Vagina (tissue), 2 donors: ENCODE data around the gene DVL1. TPM values are rescaled to one million over a fixed set of nuclear protein-coding genes. Genes with fewer than 3 reads are reported as not detected.
A peak's percentile ranks its signal among the peaks of the same experiment; 100 is the strongest.

Experiments
- DNase-seq, 2 donors: peaks; one replicate each; pipeline ENCODE4 v3.0.0-alpha.2; 2017; ENCODE audit errors: extremely low spot score in 2 of 2
- H3K27ac ChIP-seq: fragments of 200-600 bp; sonication (generic); one replicate; pipeline ENCODE4 v1.5.1; 2019
- H3K27me3 ChIP-seq: fragments of 200-600 bp; sonication (generic); one replicate; pipeline ENCODE4 v1.5.1; 2019
- H3K36me3 ChIP-seq, 2 donors: fragments of 200-600 bp; sonication (generic); one replicate each; pipeline ENCODE4 v1.5.1; 2017 to 2019
- H3K4me1 ChIP-seq: fragments of 200-600 bp; sonication (generic); one replicate; pipeline ENCODE4 v1.5.1; 2019
- H3K4me3 ChIP-seq, 2 donors: fragments of 200-600 bp; sonication (generic); 1 replicate in 1 of 2; 2 replicates in 1 of 2; pipeline ENCODE4 v1.5.1; 2016 to 2019
- H3K9me3 ChIP-seq: fragments of 200-600 bp; sonication (generic); one replicate; pipeline ENCODE4 v1.5.1; 2019
- CTCF ChIP-seq, 3 experiments: fragments of 450-650 bp in 2 of 3; fragments of 200-600 bp in 1 of 3; sonication (generic) in 1 of 3; IDR thresholded peaks; one replicate each; pipeline ENCODE4 v1.5.1; 2017 to 2019; ENCODE audit warnings: antibody characterized with exemption in 3 of 3, mild to moderate bottlenecking in 2 of 3, moderate library complexity in 2 of 3
- POLR2A ChIP-seq, 2 donors: fragments of 450-650 bp; IDR thresholded peaks; one replicate each; pipeline ENCODE4 v1.6.1; 2017; ENCODE audit warnings: antibody characterized with exemption in 2 of 2, mild to moderate bottlenecking in 2 of 2, moderate library complexity in 2 of 2
- POLR2AphosphoS5 ChIP-seq, 2 donors: sonication (generic); formaldehyde crosslinking; IDR thresholded peaks; one replicate each; pipeline ENCODE4 v1.9.0; 2017; ENCODE audit warnings: antibody characterized with exemption in 2 of 2, mild to moderate bottlenecking in 2 of 2, low read depth in 1 of 2; ENCODE audit not compliant: insufficient read depth in 1 of 2
- intact Hi-C: fragments of 100-400 bp; cut with DNase I; formaldehyde crosslinking; loops from one replicate; pipeline ENCODE4 v1.15.1; 2023
- total RNA-seq: library from RNA; depleted of rRNA; stranded (reverse); fragments of >200 nt; gene quantifications from one replicate; pipeline ENCODE4 v1.2.3, GENCODE V29; 2016

Gene DVL1
- total RNA-seq, 1 donor from 2014 or later = 72.4 TPM

- no peak overlapping the region for H3K27ac ChIP-seq
- H3K4me3 ChIP-seq = no peak overlapping the region
- H3K4me1 ChIP-seq = peaks cover 68% of the 10 kb centered on the region
- no peaks in the 10 kb centered on the region for H3K27me3 ChIP-seq
- peaks cover 0 to 24% of the 10 kb centered on the region in 2 donors for H3K36me3 ChIP-seq
- TF ChIP-seq CTCF (IDR thresholded peaks at IDR 0.05) (no peak), POLR2AphosphoS5 (IDR thresholded peaks at IDR 0.05; ENCODE audit: insufficient read depth in 1 of 2, low read depth in 1 of 2) (no peak), POLR2A (IDR thresholded peaks at IDR 0.05) (no peak)
- intact Hi-C loops = no loop called here
- DNase-seq = no peak
- no peaks in the 10 kb centered on the region for H3K9me3 ChIP-seq
These were observed 26.3 kb downstream of the DVL1 start for GRCh38 chr1:1322952-1323351.

- no peak for DNase-seq
- H3K27me3 ChIP-seq = no peaks in the 10 kb centered on the region
- H3K9me3 ChIP-seq = no peaks in the 10 kb centered on the region
- H3K36me3 ChIP-seq = peaks cover 0 to 19% of the 10 kb centered on the region in 2 donors
- peaks cover 73% of the 10 kb centered on the region for H3K4me1 ChIP-seq
- intact Hi-C loops = no loop called here
- no peak overlapping the region for H3K4me3 ChIP-seq
- TF ChIP-seq CTCF (IDR thresholded peaks at IDR 0.05) (no peak), POLR2A (IDR thresholded peaks at IDR 0.05) (no peak), POLR2AphosphoS5 (IDR thresholded peaks at IDR 0.05; ENCODE audit: insufficient read depth in 1 of 2, low read depth in 1 of 2) (no peak)
- no peak overlapping the region for H3K27ac ChIP-seq
These were observed 26.8 kb downstream of the DVL1 start for GRCh38 chr1:1322418-1322817.

GRCh38 chr1:1321477-1321876 lies 27.7 kb downstream of the DVL1 start:
- Histone ChIP-seq H3K27me3 (no peaks in the 10 kb centered on the region), H3K27ac (no peak overlapping the region), H3K9me3 (no peaks in the 10 kb centered on the region), H3K4me3 (no peak overlapping the region), H3K4me1 (peaks cover 74% of the 10 kb centered on the region), H3K36me3 (peaks cover 0 to 13% of the 10 kb centered on the region in 2 donors)
- intact Hi-C loops = no loop called here
- DNase-seq = no peak
- TF ChIP-seq CTCF (IDR thresholded peaks at IDR 0.05) = no peak
- TF ChIP-seq POLR2AphosphoS5 (IDR thresholded peaks at IDR 0.05; ENCODE audit: insufficient read depth in 1 of 2, low read depth in 1 of 2) = no peak
- no peak for TF ChIP-seq POLR2A (IDR thresholded peaks at IDR 0.05)

- no peak for TF ChIP-seq POLR2AphosphoS5 (IDR thresholded peaks at IDR 0.05; ENCODE audit: insufficient read depth in 1 of 2, low read depth in 1 of 2)
- TF ChIP-seq CTCF (IDR thresholded peaks at IDR 0.05) = no peak
- Histone ChIP-seq H3K27ac (peak overlapping the region; percentile 72), H3K36me3 (peaks cover 0 to 13% of the 10 kb centered on the region in 2 donors), H3K27me3 (no peaks in the 10 kb centered on the region), H3K4me3 (no peak overlapping the region), H3K4me1 (peaks cover 68% of the 10 kb centered on the region), H3K9me3 (no peaks in the 10 kb centered on the region)
- intact Hi-C loops = no loop called here
- no peak for DNase-seq
These were observed 28.4 kb downstream of the DVL1 start for GRCh38 chr1:1320666-1321448.

GRCh38 chr1:1319646-1319941 lies 29.6 kb downstream of the DVL1 start:
- Histone ChIP-seq H3K27ac (peak overlapping the region; percentile 72), H3K27me3 (no peaks in the 10 kb centered on the region), H3K4me3 (no peak overlapping the region), H3K4me1 (peaks cover 58% of the 10 kb centered on the region), H3K36me3 (peaks cover 0 to 19% of the 10 kb centered on the region in 2 donors), H3K9me3 (no peaks in the 10 kb centered on the region)
- DNase-seq = no peak
- intact Hi-C loops = no loop called here
- TF ChIP-seq CTCF (IDR thresholded peaks at IDR 0.05) = no peak
